ENCODE data around the gene EFNA5. TPM values are rescaled to one million over a fixed set of nuclear protein-coding genes. Genes with fewer than 3 reads are reported as not detected.

The EFNA5 gene
- total and polyA plus RNA-seq, 10 of the 15 experiments (the other 5 are each of a cell fraction or from before 2014, with no cell fraction given) = 0.19 to 12.6 (median 3.9) TPM

GRCh38 chr5:107566986-107567385 is 103.8 kb downstream of the EFNA5 start:
- Histone ChIP-seq H3K79me2 (ENCODE audit: control insufficient read depth, insufficient read depth, low read length) (peaks cover 26% of the 10 kb centered on the region), H3K27me3 (replicated peaks in 1 of 2; ENCODE audit: control insufficient read depth in 2 of 2, insufficient read depth in 2 of 2, low read length in 1 of 2) (no peaks in the 10 kb centered on the region), H2AFZ (ENCODE audit: control insufficient read depth, low read depth, low read length) (no peak overlapping the region), H3K36me3 (ENCODE audit: control insufficient read depth in 2 of 2, insufficient read depth in 2 of 2, low read length in 1 of 2) (no peaks in the 10 kb centered on the region), H3K4me3 (no peak overlapping the region), H3K27ac (ENCODE audit: control insufficient read depth, insufficient read depth) (no peak overlapping the region), H4K20me1 (ENCODE audit: control insufficient read depth, insufficient read depth) (no peaks in the 10 kb centered on the region), H3K4me2 (ENCODE audit: control insufficient read depth, insufficient read depth) (no peak overlapping the region), H3K4me1 (ENCODE audit: control insufficient read depth, insufficient read depth, low read length) (peaks cover 23% of the 10 kb centered on the region), H3K9me3 (replicated peaks; ENCODE audit: control insufficient read depth, insufficient read depth, low read length) (no peaks in the 10 kb centered on the region; the same call in 2 of the 3 replicates), H3K9ac (ENCODE audit: control insufficient read depth, insufficient read depth, low read length) (no peak overlapping the region)
- FAIRE-seq (no peak), ATAC-seq (no peak), DNase-seq (ENCODE audit: low read depth, low spot score) (no peak)
- RAD21 ChIA-PET (ENCODE audit: unreplicated experiment) = interaction anchor here (1.3 to 2.0 kb wide), 5 partner anchors 11 to 462 kb away, joined by 3 to 7 read pairs (median 5); no protein-coding TSS in a partner anchor
- intact Hi-C loops (cut with micrococcal nuclease; ENCODE audit: unreplicated experiment) = no loop called here
- 76% methylated on average over 2 of the region's 2 CpGs for WGBS (ENCODE audit: insufficient coverage, insufficient replicate concordance, low lambda C conversion rate, missing lambda C conversion rate)
- CTCF ChIA-PET = interaction anchor here (1.3 to 2.3 kb wide), 2 partner anchors 14 to 92 kb away, joined by 5 to 6 read pairs; no protein-coding TSS in a partner anchor
- BruUV-seq (replicated peaks) = no TSS peak
- POLR2A ChIA-PET = interaction anchor here (0.9 kb wide), 1 partner anchor 179 kb away, joined by 3 read pairs; no protein-coding TSS in a partner anchor
- in situ Hi-C loops (cut with MboI) = no loop called here
- SMC1A ChIA-PET (ENCODE audit: uncharacterized antibody, unreplicated experiment) = interaction anchor here (0.9 to 9.7 kb wide), 10 partner anchors 12 to 265 kb away, joined by 3 to 106 read pairs (median 4); no protein-coding TSS in a partner anchor
- TF ChIP-seq NFXL1 (IDR thresholded peaks at IDR 0.05; ENCODE audit: borderline replicate concordance) = no peak
- no peak for TF ChIP-seq TCF12 (IDR thresholded peaks at IDR 0.05; ENCODE audit: low read depth, low read length)
- TF ChIP-seq ZNF622 (IDR thresholded peaks at IDR 0.05) = no peak

GRCh38 chr5:107565791-107566767 is 104.7 kb downstream of the EFNA5 start:
- SMC1A ChIA-PET (ENCODE audit: uncharacterized antibody, unreplicated experiment) = interaction anchor here (0.6 to 9.7 kb wide), 10 partner anchors 12 to 177 kb away, joined by 3 to 106 read pairs (median 3); no protein-coding TSS in a partner anchor
- in situ Hi-C loops (cut with MboI) = no loop called here
- TF ChIP-seq NR2F1 (conservative IDR thresholded peaks at IDR 0.05) = no peak
- TF ChIP-seq CUX1 (IDR thresholded peaks at IDR 0.05; ENCODE audit: insufficient replicate concordance, low read depth, low read length) = no peak
- no peak for TF ChIP-seq TCF3 (IDR thresholded peaks at IDR 0.05; ENCODE audit: borderline replicate concordance, insufficient read depth, low read depth, low read length)
- no peak for TF ChIP-seq ZNF622 (IDR thresholded peaks at IDR 0.05)
- no peak for TF ChIP-seq CBX5 (IDR thresholded peaks at IDR 0.05; ENCODE audit: low read depth)
- TF ChIP-seq KDM1A (IDR thresholded peaks at IDR 0.05; ENCODE audit: borderline replicate concordance) = no peak
- TF ChIP-seq RBBP5 (conservative IDR thresholded peaks at IDR 0.05) = no peak

More at GRCh38 chr5:107565791-107566767, 104.7 kb downstream of the EFNA5 start:
- BruUV-seq (replicated peaks) = no TSS peak
- 84% methylated on average over 10 of the region's 10 CpGs for WGBS (ENCODE audit: insufficient coverage, insufficient replicate concordance, low lambda C conversion rate, missing lambda C conversion rate)
- RAD21 ChIA-PET (ENCODE audit: unreplicated experiment) = interaction anchor here (1.1 to 2.0 kb wide), 5 partner anchors 10 to 461 kb away, joined by 3 to 7 read pairs (median 5); no protein-coding TSS in a partner anchor
- DNase-seq (ENCODE audit: low read depth, low spot score) = no peak
- POLR2A ChIA-PET = interaction anchor here (0.5 to 1.8 kb wide), 2 partner anchors 17 to 190 kb away, joined by 3 to 5 read pairs; no protein-coding TSS in a partner anchor
- Histone ChIP-seq H3K79me2 (ENCODE audit: control insufficient read depth, insufficient read depth, low read length) (peaks cover 23% of the 10 kb centered on the region), H4K20me1 (ENCODE audit: control insufficient read depth, insufficient read depth) (no peaks in the 10 kb centered on the region), H3K4me2 (ENCODE audit: control insufficient read depth, insufficient read depth) (no peak overlapping the region), H3K36me3 (ENCODE audit: control insufficient read depth in 2 of 2, insufficient read depth in 2 of 2, low read length in 1 of 2) (no peaks in the 10 kb centered on the region), H3K9ac (ENCODE audit: control insufficient read depth, insufficient read depth, low read length) (no peak overlapping the region), H3K4me3 (no peak overlapping the region), H3K27me3 (replicated peaks in 1 of 2; ENCODE audit: control insufficient read depth in 2 of 2, insufficient read depth in 2 of 2, low read length in 1 of 2) (no peaks in the 10 kb centered on the region), H3K27ac (ENCODE audit: control insufficient read depth, insufficient read depth) (no peak overlapping the region), H3K4me1 (ENCODE audit: control insufficient read depth, insufficient read depth, low read length) (peaks cover 19% of the 10 kb centered on the region), H3K9me3 (replicated peaks; ENCODE audit: control insufficient read depth, insufficient read depth, low read length) (no peaks in the 10 kb centered on the region; the same call in 2 of the 3 replicates), H2AFZ (ENCODE audit: control insufficient read depth, low read depth, low read length) (no peak overlapping the region; the same call in 1 of the 2 replicates)
- intact Hi-C loops (cut with micrococcal nuclease; ENCODE audit: unreplicated experiment) = no loop called here
- CTCF ChIA-PET = interaction anchor here (1.3 to 1.5 kb wide), 2 partner anchors 13 to 159 kb away, joined by 3 to 5 read pairs; no protein-coding TSS in a partner anchor
- no peak for ATAC-seq
- no peak for FAIRE-seq
